HG02973 (cell line): ENCODE results near the gene MGAT4A.

Source experiments
- ATAC-seq: cut with Tn5 transposase; IDR thresholded peaks from one replicate; pipeline ENCODE4 v1.9.1; 2021; ENCODE audit warnings: moderate library complexity; ENCODE audit not compliant: unreplicated experiment

Gene MGAT4A

DNA sequence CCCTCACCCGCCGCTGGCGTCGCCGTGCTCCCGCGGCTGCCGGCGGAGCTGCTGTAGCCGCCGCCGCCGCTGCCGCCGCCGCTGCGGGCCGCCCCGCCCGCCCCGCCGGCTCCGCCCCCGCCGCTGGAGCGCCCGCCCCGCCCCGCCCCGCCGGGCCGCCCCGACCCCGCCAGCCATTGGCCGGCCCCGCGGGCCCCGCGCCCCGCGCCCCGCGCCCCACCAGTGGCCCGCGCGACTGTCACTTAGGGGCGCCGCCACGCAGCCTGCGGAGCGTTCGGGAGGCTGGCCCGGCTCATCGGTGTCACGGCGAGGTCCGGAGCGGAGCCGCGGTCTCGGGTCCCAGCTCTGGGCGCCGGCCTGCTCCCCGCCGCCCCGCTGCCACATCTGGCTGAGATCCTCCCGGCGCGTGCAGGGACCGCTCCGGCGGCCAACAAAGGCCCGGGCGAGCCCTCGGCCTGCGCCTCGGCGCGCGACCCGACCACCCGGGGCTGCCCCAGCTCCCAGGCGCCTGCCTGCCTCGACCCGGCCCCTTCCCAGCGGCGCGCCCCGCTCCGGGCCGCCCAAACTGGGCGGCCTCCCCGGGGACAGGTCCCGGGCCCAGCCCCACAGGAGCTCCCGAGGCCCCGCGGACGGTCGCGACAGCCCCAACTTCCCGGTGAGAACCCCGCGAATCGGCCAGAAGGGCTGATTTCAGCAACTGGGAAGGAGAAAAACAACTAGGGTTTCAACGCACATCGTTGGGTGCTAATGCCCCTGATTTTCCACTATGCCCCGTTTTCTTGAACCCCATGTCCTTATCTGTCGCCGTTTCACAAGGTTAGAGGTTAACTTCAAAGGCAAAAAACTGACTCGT lies at the start of gene MGAT4A:
MGAT4A (minus strand) TSS at position 92 of the 853 bp plus-strand sequence. CDS start 4,800 bp downstream, outside the sequence.
- peak; percentile 78 for ATAC-seq

DNA sequence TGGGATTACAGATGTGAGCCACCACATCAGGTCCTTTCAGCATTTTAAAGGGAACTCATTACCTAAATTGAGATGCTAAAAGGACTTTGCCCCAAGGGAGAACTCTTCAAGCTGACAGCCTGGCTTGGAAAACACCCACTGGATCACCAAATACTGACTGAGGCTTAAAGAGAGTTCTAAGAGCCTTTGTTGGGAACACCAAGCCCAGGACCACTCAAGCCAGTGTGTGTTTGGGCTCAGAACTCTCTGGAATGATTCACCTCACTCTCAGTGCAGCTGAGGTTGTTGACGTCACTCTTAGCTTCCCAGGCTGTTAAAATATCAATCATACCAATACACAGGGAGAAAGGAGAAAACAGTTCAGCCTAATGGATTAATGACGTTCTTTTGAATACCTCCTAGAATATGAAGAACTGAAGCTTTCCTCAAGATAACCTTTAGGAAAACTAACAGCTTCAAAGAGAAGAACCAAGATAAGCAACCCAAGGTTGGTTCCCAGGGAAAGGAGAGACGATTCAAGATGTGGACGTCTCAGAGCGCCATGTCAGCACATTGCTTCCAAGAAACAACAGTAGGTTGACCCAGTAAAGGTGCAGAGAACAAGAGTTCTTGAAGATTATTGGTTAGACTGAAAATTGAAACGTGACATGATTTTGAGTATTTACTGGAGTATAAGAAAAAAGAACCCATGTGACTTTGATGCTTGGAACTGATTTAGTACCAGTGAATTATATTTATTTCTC lies 48.0 kb upstream of the MGAT4A start:
- no peak for ATAC-seq

DNA sequence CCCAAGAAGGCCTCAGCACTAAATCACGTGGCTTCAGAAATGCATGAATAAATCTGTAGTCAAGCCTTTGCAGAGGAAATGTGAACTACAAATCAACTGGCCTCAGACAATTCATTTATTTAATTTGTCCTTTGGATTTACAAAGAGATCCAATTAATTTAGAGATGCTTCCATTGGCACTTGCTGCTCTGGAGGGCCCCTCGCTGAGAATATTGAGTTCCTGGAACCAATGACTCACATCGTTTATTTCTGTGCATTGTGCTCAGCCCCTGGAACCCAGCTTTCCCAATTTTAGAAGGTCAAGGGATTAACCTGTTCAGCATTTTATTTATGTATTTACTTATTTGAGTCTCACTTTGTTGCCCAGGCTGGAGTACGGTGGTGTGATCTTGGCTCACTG lies 47.2 kb upstream of the MGAT4A start:
- ATAC-seq, result no peak

DNA sequence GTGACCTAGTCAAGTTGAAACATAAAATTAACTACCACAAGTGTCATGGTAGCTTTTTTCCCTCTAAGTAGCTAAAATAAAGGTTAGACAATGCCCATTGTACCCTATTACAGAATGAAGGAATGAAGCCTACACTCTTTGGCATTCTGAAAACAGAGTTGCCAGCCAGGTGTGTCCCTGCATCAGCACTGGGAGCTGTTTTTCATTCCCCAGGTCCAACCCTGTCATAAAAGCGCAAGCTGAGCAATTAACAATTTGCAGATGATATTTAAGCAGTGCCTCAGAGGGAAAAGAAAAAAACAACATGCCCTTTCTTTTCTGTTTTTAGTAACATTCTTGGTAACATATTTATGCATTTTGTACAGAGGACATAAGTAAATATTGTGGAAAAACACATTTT lies 46.8 kb upstream of the MGAT4A start:
- no peak for ATAC-seq

DNA sequence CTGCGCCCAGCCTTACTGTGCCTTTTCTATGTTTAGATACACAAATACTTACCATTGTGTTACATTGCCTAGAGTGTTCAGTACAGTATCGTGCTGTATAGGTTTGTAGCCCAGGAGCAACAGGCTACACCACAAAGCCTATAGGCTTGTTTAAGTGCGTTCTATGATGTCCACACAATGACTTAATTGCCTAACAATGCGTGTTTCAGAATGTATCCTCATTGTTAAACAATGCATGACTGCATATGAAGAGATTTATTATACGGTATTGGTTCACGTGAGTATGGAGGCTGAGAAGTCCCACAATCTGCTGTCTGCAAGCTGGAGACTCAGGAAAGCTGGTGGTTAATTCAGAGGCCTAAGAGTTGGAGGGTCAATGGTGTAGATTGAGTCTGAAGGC lies 46.1 kb upstream of the MGAT4A start:
- ATAC-seq, result no peak

DNA sequence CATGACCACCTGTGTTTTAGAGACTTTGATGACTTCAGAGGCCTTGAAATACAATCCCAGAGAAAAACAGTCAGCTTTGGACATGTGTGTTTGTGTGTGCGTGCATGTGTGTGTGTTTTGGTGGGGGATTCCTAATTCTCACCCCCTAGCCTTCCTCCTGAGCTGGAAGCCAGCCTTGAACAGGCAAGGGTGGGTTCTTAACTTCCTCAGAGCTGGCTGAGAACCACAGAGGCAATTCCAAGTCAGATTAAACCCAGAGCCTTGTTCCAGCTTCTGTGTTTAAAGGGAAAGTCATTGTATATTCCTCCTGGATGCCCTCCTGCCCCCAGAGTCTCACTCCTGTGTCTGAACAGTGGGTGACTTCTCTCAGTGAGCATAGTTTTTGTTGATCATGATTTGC lies 45.2 kb upstream of the MGAT4A start:
- no peak for ATAC-seq

DNA sequence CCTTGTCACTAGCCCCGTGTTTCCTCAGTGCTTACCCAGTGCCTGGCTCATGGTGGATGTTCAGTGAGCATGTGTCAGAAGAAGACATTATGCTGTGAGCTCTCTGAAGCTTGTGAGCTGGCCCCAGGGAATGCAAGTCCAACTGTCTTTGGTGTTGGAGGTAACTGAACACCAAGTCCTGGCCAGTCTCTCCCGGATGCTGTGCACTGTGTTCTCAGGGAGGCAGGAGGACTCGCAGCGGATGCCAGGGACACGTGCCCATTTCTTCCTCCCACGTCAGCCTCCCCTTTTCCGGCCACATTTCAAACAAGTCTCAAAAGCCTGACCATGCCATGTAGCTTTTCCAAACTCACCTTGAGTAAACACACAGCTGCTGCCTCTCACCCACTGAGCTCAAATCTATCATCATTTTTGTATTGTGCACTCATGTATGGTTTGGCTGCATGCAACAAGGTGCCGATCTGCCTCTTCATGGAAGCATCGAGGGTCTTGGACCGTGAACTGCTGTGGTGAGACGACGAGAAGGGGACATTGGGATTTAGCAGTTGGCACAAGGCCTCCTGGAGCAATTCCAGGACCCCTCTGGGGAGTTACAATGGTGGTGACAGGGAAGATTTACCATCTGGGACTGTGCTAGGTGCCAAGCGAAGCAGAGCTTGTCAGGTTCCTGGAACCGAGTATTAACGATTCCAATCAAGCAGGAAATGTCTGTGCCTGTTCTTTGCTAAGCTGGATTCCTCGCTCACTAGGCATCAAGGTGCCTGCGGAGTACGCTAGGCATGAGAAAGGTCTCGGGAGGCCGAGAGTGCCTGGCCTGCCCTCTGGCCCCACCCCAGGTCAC lies 44.4 kb upstream of the MGAT4A start:
- ATAC-seq, result no peak

DNA sequence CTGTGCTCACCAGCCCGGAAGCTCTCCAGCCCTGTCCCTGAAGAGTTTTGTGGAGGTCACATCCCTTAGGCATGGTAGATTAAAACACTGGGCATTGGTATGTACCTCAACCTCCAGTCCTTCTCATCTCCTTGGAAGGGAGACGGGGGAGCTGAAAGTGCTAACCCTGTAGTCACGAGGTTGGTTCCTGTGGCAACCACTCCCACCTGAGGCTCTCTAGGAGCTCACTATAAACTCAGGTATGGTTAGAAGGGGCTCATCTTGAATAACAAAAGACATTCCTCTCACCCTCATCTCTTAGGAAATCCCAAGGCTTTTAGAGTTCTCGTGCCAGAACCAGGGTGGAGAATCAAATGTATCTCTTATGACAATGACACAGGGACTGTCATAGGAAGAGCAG lies 43.0 kb upstream of the MGAT4A start:
- ATAC-seq, result no peak

DNA sequence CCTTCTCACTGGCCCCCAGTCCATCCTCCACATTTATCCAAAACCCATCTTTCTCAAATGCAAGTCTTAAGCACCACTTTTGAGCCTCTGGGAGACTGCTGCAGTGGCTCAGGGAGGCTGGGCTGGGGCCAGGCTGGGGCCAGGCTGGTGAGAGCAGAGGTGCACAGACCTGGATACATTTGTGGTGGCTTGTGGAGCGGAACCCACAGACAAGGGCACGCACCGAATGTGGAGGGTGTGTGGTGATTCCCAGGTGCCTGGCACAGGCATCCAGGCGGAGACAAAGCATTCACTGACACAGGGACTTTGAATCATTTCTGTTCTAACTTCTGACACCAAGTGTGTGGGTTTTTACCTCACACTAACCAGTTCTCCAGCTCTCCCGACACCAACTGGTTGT lies 42.2 kb upstream of the MGAT4A start:
- ATAC-seq, result no peak

DNA sequence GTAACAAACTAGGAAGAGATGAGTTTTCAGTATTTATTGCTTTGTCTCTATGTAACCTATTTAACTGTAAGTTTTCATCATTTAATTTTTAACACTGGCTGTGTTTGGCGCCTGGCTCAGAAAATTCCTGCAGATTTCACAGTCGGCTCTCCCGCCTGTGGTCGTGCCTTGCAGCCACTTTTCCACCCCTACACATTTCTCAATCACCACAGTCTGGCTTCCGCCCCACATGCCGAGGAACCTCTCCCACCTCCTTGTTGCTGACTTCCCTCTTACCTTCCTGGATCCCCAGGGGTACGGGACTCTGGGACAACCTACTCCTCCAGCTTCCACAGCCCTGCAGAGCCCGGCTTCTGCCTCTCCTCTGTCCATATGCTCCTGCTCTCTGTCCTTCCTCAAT lies 41.6 kb upstream of the MGAT4A start:
- no peak for ATAC-seq

DNA sequence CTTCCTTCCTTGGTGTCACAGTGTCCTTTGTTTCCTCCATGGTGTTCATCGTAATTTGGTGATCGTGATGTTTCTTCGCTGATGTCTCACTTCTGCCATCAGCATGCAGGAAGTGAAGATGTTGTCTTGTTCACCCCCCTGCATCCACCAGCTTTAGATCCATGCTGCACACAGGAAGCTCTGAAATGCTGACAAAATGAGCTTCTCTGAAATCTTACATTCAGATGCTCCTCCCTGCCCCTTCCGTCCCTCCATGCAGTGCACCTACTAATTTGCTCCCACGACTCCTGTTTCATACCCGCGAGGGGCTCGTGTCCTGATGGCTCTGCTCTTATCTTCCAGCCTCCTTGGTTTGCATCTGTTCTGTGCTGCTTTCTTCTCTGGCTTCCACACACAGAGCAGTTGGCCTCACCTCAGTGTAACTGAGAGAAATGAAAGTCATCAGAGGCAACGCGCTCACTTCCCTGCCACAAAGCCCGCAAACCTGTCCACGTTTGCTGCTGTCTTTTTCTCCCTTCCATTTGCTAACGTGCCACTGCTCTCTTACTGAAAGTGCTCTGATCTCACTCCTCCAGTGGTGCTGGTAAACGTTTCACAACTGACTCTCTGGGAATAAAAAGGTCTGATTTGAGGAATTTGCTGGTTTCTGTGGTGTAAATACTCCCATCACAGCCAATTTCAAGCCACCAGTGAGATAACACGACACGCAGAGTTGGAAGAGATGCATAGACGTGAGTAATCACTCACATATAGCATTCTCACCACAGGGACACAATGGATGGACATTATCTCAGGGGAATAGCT lies 41.0 kb upstream of the MGAT4A start:
- ATAC-seq, result no peak

DNA sequence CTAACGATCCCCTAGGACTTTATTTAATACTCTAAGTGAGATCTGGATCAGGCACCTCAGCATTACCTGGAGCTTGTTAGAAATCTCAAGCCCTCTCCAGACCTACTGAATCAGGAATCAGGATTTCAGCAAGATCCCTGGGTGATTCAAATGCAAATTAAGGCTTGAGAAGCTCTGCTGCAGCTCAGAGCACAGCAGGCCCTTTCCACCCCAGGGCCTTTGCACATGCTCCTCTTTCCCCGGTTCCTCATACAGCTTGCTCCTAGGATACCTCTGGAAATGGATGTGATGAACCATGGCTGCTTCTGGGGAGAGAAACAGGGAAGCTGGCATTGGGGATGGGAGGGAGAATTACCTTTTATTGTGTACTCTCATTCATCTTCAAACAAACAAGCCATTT lies 40.3 kb upstream of the MGAT4A start:
- no peak for ATAC-seq

DNA sequence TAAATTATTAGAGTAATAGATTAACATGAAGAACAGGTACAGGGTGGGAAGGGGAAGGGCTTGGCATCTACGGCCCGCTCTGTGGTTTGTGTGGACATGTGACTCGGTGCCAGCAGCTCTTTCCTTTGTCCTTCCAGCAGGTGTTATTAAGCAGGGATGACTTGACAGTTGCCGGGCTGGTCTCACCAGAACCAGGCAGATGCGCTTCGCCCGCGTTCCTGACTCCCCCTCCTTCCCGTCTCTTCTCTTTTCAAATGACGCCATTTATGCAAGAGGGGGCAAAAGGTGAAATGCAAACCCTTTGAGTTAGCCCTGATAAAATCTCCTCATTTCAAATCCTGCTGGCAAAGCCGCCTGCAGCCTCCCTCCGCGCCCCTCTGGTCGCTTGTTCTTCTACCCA lies 38.9 kb upstream of the MGAT4A start:
- ATAC-seq, result no peak

DNA sequence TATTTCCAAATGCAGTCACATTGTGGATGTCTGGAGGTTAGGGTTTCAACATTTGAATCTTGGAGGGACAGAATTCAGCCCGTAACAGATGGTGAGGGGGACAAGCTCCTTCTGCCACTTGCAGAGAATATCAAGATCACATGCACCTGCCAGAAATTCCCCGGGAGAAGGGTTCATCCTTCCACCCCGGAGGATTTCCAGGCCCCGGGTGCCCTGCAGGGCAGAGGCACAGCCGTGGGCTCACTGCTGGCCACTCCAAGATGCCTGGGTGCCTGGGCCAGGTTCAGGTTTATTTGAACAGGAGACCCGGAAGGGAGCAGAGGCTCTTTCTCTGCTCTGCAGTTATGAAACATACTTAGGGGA lies 38.2 kb upstream of the MGAT4A start:
- ATAC-seq, result no peak

DNA sequence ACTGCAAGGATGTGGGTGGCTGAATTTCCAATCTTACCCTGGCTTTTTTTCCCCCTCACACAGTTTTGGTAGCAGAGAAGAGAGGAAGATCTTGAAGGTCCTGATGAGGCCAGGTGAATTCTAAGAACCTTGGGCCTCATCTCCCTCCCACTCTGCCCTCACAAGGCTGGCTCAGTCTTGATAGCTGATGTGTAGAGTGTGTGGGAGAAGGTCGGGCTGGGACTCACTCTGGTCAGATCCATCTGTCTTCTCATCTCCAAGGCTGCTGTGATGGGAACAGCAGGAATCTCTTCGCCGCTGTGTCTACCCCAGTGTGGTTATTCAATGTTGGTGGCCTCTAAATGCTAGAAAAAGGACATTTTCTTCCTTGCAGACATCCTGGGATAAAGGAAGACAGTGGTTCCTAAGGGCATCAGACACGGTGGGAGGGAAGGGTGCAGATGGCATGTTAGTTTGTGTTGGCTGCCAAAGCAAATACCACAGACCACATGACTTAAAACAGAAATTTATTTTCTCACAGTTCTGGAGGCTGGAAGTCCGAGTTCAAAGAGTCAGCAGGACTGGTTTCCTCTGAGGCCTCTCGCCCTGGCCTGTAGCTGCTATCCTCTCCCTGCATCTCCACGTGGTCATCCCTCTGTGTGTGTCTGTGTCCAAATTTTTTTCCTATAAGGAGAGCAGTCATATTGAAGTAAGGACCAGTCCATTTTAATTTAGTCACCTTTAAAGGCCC lies 37.6 kb upstream of the MGAT4A start:
- ATAC-seq, result no peak

DNA sequence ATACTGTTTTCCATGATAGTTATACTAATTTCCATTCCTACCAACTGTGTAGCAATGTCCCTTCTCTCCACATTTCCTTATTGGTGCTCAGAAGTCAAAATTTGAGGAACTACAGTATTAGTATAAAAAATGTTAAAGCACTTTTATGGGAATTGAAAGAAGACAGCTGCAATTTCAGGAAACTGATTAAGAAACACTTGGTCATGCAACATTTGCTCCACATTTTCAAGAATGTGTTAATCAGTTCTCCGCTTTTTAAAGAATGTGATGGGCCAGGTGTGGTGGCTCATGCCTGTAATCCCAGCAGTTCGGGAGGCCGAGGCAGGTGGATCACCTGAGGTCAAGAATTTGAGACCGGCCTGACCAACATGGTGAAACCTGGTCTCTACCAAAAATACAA lies 33.6 kb upstream of the MGAT4A start:
- no peak for ATAC-seq

DNA sequence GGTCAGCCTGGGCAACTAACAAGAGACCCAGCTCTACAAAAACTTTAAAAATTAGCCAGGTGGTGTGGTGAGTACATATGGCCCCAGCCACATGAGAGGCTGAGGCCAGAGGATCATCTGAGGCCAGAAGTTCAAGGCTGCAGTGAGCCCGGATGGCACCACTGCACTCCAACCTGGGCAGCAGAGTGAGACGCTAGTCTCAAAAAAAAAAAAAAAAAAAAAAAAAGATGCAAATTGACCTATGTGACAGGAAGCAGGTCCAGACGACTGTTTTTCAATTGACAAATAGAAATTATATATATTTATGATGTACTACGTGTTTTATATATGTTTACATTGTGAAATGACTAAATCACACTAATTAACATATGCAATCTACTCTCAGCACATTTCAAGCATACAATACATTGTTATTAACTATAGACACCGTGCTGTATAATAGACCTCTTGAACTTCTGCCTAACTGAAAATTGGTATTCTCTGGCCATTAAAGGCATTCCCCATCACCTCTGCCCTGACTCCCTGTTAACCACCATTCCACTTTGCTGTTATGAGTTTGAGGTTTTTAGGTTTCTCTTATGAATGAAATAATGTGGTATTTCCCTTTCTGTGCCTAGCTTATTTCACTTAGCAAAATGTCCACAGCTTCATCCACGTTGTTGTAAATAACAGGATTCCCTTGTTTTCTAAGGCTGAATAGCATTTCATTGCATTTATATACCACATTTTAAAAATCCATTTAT lies 32.4 kb upstream of the MGAT4A start:
- no peak for ATAC-seq

DNA sequence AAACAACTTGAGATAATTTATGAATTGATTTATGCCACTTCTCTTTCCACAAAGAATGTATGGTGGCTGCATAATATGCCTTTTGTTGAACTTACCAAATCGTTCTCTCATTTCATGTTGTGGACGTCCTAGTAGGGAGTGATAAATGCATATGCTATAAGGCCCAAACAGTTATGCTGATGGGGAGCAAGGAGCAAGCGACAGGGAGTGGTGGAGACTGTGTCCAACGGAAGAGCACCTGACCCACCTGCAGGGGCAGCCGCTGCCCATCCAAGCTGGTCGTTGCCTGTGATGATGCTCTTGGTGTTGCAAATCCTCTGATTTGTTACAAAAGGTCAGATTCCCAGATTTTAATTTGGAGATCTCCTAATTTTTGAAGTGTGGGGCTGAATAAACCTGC lies 31.0 kb upstream of the MGAT4A start:
- no peak for ATAC-seq

DNA sequence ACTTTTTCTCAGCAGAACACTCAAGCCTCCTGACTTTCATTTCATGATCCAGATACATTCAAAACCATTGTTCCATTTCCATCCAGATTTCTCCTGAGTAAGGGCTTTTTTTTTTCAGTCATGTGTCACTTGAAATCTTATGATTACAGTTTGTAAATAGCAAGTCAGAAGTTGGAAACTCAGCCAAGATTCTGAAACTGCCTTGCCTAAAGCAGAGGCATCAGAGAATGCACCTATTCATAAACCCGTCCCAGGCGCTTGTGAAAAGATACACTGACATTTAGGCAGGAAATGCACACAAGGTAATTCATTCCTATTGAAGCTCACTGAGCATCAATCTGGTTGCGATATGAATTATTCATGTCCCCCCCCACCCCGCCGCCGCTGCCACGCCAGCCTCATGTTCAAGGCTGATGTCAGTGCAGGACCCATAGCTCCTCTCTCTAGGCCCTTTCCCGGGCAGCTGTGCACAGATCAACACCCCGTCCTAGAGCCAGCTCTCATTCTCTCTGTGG lies 30.4 kb upstream of the MGAT4A start:
- no peak for ATAC-seq
